NCI-H2081 (cell line): ENCODE results near the gene MESD.

Experiments used
- DNase-seq, 2 experiments: peaks; one replicate each; lab custom pipeline; 2025; lab: John Stamatoyannopoulos, UW

Gene MESD

DNA sequence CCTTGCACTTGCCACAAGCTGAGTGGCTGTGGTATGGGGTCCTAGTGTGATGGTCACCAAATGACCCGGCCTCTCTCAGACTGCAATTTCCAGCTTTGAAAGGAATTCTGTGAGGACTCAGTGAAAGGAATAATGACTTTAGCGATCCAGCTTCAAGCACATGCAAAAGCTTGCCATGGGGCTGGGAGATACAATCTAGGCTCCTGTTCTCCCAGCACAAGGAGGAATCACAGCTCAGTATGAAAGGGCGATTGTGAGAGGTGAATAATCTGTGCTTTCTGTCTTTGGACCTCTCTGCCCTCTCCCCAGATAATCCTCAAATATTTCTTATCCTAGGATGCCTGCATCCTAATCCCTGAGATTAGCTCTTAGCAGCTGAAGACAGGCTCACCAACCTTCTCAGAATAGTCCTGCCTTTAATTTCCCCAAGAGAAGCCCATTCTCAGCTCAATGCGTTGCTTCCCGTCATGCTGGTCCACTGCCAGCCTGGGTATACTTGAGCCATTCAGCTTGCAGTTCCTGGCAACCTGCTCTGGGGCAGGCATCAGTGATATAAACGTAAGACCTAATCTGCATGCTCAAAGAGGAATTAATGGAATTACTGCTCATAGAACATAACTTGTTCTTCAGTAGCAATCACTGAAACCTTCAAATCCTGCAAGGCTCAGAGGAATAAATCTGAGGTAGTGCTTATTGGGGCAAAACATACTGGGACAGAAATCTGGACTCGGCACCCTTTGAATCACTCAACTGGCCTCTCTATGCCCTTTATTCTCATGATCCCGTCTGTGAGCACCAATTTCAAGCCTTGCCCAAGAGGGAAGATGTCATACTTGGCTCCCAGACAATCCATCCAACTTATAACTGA, 26.2 kb upstream of the MESD start:
- DNase-seq, result no peak

DNA sequence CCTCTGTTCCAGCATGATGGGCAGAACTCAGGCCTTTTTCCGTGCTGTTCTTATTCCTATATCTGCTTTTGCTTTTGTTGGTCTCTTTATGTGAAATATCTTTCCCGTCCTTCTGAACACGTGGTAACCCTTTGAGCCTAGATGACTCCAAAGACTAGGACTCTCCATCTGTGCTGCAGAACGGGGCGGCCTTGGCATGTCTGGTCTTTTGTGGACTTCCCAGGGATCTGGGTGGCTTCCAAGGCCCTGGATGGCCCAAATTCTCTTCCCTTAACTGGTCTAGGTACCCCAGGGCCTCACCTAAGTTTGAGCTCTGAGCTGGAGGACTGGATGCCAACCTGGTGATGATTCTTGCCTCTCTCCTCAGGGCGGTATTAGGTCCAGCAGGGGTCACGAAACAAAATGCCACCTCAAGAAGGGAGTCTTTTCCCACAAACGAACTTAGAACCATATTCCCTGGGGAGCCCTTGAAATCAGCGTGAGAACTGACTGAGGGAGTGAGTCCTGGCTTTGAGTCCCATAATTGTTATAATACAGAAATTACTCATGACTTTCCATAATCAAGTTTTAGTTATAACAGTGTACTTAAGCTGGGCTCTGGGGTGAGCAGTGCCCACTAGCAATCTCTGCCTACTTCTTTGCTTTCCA, 25.0 kb upstream of the MESD start:
- no peak for DNase-seq

DNA sequence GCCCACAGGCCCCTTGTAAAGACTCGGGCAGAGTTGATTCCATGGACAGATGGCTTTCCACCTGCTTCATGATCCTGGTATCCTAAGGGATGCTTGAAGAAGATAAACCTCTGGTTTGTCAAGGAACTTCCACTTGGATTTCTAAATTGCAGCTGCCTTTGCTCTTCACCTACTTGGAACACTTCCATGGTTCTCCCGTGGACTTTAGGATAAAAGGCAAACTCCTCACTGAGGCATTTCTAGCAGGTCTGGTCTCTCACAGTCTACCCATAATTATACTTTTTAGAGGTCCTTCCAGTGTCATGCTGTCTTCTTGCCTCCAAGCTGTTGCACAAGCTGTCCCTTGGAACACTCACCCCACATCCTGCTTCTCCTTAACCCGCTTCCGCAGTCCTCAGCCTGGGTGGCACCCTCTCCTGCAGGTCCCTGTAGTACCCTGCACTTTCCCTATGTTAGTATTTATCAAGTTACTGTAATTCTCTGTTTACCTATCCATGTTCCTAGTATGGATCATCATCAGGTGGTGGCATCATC, 23.8 kb upstream of the MESD start:
- DNase-seq, result no peak

DNA sequence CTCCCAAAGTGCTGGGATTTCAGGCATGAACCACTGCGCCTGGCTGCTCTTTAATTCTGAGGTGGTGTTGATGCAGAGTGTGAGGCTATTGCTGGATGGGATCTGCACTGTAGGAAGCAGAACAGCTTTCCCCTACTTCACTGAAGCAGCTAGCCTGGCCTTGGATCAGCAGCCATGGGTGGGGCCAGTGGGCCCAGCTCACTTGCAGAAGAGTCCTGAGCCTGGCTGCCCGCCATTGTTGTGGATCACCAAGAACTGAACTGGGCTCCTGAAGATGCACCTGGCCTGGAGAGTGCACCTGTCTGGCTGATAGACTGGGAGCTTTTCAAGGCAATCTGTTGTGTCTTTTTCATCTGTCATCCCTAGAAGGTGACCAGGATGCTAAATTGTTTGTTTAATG, 23.0 kb upstream of the MESD start:
- no peak for DNase-seq

GRCh38 chr15:81011593-81011992, 22.0 kb upstream of the MESD start:
- DNase-seq, result no peak

GRCh38 chr15:81010086-81010485, 20.5 kb upstream of the MESD start:
- DNase-seq, result no peak

- no peak for DNase-seq
Measured at GRCh38 chr15:81008312-81008711, 18.7 kb upstream of the MESD start.

- no peak for DNase-seq
Measured at GRCh38 chr15:81007428-81008064, 17.9 kb upstream of the MESD start.

DNA sequence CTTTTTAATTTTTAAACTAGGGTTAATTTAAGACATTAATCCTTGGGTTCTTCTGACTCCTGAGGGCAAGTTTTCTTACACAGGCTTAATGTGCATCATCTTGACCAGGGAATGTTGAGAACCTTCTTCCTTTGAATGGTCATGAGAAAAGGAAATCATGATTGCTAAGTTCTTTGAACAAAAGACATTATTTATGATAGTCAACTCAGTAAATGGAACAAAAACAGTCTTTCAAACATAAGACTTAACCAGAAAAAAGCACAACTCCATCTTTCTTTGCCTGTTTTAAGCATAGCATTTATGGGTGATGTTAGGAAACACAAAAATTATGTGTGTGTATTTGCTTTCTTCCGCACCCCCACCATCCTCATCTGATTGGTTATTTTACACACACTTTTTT, 16.5 kb upstream of the MESD start:
- no peak for DNase-seq

- no peak for DNase-seq
Measured at GRCh38 chr15:81003097-81003350, 13.4 kb upstream of the MESD start.

DNA sequence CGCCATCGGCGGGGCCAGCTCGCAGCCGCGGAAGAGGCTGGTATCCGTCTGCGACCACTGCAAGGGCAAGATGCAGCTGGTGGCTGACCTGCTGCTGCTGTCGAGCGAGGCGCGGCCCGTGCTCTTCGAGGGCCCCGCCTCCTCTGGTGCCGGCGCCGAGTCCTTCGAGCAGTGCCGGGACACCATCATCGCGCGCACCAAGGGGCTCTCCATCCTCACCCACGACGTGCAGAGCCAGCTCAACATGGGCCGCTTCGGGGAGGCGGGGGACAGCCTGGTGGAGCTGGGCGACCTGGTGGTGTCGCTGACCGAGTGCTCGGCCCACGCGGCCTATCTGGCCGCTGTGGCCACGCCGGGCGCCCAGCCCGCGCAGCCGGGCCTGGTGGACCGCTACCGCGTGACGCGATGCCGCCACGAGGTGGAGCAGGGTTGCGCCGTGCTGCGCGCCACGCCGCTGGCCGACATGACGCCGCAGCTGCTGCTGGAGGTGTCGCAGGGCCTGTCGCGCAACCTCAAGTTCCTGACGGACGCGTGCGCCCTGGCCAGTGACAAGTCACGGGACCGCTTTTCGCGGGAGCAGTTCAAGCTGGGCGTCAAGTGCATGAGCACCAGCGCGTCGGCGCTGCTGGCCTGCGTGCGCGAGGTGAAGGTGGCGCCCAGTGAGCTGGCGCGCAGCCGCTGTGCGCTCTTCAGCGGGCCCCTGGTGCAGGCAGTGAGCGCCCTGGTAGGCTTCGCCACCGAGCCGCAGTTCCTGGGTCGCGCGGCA, 12.9 kb upstream of the MESD start:
- no peak for DNase-seq

GRCh38 chr15:81002009-81002330, 12.4 kb upstream of the MESD start:
- no peak for DNase-seq

DNA sequence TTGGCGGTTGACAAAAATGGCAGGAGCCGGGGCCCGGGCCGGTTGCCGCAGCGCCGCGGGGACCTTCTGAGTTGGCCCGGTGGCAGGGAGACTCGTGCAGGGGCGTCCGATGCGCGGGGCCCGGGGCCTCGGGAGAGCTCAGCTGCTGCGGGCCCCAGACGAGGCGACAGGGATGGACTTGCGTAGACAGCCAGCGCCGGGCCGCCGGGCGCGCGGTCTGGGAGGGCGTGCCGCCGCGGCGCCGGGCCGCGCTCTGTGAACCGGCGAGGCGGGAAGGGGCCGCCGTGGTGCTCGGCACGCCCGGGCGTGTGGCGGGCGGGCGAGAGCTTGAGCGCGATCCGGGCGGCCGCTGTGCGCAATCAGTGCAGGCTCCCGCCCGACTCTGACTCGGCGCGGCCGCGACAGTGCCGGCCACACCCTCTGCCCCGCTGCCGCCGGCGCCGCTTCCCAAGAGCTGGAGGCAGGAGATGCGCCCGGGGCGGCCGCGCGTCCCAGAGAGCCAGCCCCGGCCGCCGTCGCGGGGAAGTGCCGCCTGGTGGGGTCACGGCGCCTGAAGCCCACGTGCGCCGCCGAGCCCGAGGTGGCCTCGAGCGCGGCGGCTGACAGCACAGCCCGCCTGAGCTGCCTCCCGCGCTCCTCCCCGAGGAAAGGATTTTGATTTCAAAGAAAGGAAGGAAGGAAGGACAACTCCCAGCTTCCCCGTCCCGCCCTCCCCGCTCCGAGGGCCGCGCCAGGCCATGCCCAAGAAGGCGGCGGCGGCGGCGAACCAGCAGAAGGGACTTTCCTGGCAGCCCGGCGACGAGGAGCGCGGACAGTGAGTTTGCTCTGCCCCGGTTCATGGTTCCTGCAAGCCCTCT, 11.8 kb upstream of the MESD start:
- peak; percentile 43 to 61 for DNase-seq

GRCh38 chr15:81000624-81001151, 11.1 kb upstream of the MESD start, which contains the start of gene TLNRD1:
TSS of gene TLNRD1 (plus strand) at chr15:81000923. CDS start at chr15:81002272, 1,349 bp downstream.
- DNase-seq, result peak; percentile 90 to 92

DNA sequence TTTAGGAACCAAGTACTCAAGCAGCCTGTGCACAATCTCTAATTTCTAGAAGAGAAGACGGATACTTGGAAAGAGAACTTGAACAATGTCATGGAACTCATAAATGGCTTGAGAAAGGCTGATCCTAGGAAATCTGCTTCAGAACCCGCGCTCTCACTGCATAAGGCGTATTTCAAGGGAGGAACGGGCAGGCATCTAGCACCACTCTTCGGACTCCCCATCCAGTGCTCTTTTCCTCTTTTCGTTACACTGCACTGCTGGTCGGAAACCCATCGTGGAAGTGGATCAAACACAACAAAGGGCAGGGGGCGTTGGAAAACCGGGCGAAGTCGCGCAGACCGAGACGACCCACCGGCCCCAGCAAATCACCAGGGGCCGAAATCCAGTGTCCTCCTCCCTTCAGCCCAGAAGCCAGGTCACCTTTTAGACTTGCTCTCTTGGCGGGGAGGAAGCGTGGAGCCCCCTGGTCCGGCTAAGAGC, 10.6 kb upstream of the MESD start:
- DNase-seq, result no peak

- no peak for DNase-seq
Measured at GRCh38 chr15:80999623-81000036, 10.0 kb upstream of the MESD start.

GRCh38 chr15:80998251-80998650, 8.6 kb upstream of the MESD start:
- DNase-seq, result no peak

DNA sequence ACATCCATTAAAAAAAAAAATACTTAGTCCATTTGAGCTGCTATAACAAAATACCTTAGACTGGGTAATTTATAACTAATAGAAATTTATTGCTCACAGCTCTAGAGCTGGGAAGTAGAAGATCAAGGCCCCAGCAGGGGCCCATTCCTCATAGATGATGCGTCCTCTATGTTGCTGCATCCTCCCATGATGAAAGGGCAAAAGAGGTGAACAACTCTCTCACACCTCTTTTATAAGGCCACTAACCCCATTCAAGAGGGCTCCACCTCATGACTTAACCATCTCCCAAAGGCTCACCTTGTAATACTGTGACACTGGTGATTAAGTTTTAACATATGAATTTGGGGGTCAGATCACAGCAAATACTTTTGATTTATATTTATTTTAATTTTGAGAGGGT, 8.1 kb upstream of the MESD start:
- no peak for DNase-seq

DNA sequence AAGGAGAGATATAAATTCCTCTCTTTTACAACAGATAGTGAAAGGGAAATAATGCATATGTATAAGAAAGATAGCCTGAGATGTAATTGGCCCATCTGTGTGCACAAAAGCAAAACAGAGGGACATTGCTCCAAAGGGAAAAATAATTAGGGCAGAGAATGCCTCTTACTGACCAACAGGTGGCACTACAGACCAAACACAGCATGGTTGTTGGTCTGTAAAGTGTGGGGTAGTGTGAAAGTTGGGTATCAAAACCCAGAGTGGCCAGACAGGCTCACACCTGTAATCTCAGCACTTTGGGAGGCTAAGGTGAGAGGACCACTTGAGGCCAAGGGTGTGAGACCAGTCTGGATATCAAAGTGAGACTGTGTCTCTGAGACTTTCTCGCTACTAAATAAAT, 6.6 kb upstream of the MESD start:
- peak in 1 of 2 experiments; percentile 13 for DNase-seq

GRCh38 chr15:80992441-80992840, 2.8 kb upstream of the MESD start:
- DNase-seq, result no peak

GRCh38 chr15:80992006-80992405, 2.4 kb upstream of the MESD start:
- no peak for DNase-seq
